ENCODE results near the gene UBR4. TPM values are rescaled to one million over a fixed set of nuclear protein-coding genes. Genes with fewer than 3 reads are reported as not detected.

The UBR4 gene
- total and polyA plus RNA-seq, 2 experiments from 2014 or later, result 140 to 175 TPM

- WGBS (ENCODE audit: low lambda C conversion rate, missing lambda C conversion rate), result 66% methylated on average over 5 of the region's 5 CpGs
Observed at GRCh38 chr1:19038096-19038495, 172.0 kb downstream of the UBR4 start.

GRCh38 chr1:19037659-19038058 lies 172.4 kb downstream of the UBR4 start:
- DNase-seq (ENCODE audit: low spot score), result no peak
- H3K4me3 ChIP-seq, result no peak overlapping the region
- no peak overlapping the region for H3K4me2 ChIP-seq
- H3K4me1 ChIP-seq (ENCODE audit: insufficient read depth), result peaks cover 6% of the 10 kb centered on the region
- no peak overlapping the region for H2AFZ ChIP-seq
- H3K27ac ChIP-seq, result no peak overlapping the region
- no peaks in the 10 kb centered on the region for H3K79me2 ChIP-seq
- H3K27me3 ChIP-seq, result no peaks in the 10 kb centered on the region
- no peaks in the 10 kb centered on the region for H4K20me1 ChIP-seq (ENCODE audit: insufficient read depth, poor library complexity, severe bottlenecking)
- 94% methylated on average over 4 of the region's 4 CpGs for WGBS (ENCODE audit: low lambda C conversion rate, missing lambda C conversion rate)
- H3K36me3 ChIP-seq (replicated peaks; ENCODE audit: insufficient read depth, low read depth), result no peaks in the 10 kb centered on the region
- TF ChIP-seq CTCF (IDR thresholded peaks at IDR 0.05; ENCODE audit: poor library complexity) (no peak), EZH2phosphoT487 (IDR thresholded peaks at IDR 0.05; ENCODE audit: low read depth, severe bottlenecking, unreplicated experiment) (no peak), EZH2 (IDR thresholded peaks at IDR 0.05; ENCODE audit: borderline replicate concordance) (no peak)
- H3K9me3 ChIP-seq (ENCODE audit: low read depth), result no peaks in the 10 kb centered on the region
- H3K9me2 ChIP-seq (replicated peaks; ENCODE audit: insufficient read depth), result no peaks in the 10 kb centered on the region

More at GRCh38 chr1:19038096-19038495, 172.0 kb downstream of the UBR4 start:
- Histone ChIP-seq H3K4me3 (no peak overlapping the region), H3K27me3 (no peaks in the 10 kb centered on the region), H3K79me2 (no peaks in the 10 kb centered on the region), H3K4me1 (ENCODE audit: insufficient read depth) (peaks cover 6% of the 10 kb centered on the region), H2AFZ (no peak overlapping the region), H3K4me2 (no peak overlapping the region), H3K36me3 (replicated peaks; ENCODE audit: insufficient read depth, low read depth) (no peaks in the 10 kb centered on the region), H3K27ac (no peak overlapping the region), H3K9me3 (ENCODE audit: low read depth) (no peaks in the 10 kb centered on the region), H4K20me1 (ENCODE audit: insufficient read depth, poor library complexity, severe bottlenecking) (no peaks in the 10 kb centered on the region), H3K9me2 (replicated peaks; ENCODE audit: insufficient read depth) (no peaks in the 10 kb centered on the region)
- TF ChIP-seq EZH2 (IDR thresholded peaks at IDR 0.05; ENCODE audit: borderline replicate concordance), result no peak
- no peak for TF ChIP-seq EZH2phosphoT487 (IDR thresholded peaks at IDR 0.05; ENCODE audit: low read depth, severe bottlenecking, unreplicated experiment)
- TF ChIP-seq CTCF (IDR thresholded peaks at IDR 0.05; ENCODE audit: poor library complexity), result no peak
- no peak for DNase-seq (ENCODE audit: low spot score)

- H3K36me3 ChIP-seq (replicated peaks; ENCODE audit: insufficient read depth, low read depth), result no peaks in the 10 kb centered on the region
- no peak for TF ChIP-seq CTCF (IDR thresholded peaks at IDR 0.05; ENCODE audit: poor library complexity)
- TF ChIP-seq EZH2 (IDR thresholded peaks at IDR 0.05; ENCODE audit: borderline replicate concordance), result no peak
- TF ChIP-seq EZH2phosphoT487 (IDR thresholded peaks at IDR 0.05; ENCODE audit: low read depth, severe bottlenecking, unreplicated experiment), result no peak
- H3K9me3 ChIP-seq (ENCODE audit: low read depth), result no peaks in the 10 kb centered on the region
- H3K4me2 ChIP-seq, result no peak overlapping the region
- H2AFZ ChIP-seq, result no peak overlapping the region
- no peak overlapping the region for H3K27ac ChIP-seq
- H3K4me1 ChIP-seq (ENCODE audit: insufficient read depth), result peaks cover 6% of the 10 kb centered on the region
- no peaks in the 10 kb centered on the region for H4K20me1 ChIP-seq (ENCODE audit: insufficient read depth, poor library complexity, severe bottlenecking)
- no peaks in the 10 kb centered on the region for H3K9me2 ChIP-seq (replicated peaks; ENCODE audit: insufficient read depth)
- H3K4me3 ChIP-seq, result no peak overlapping the region
- 89% methylated on average over 15 of the region's 15 CpGs for whole genome bisulfite sequencing (ENCODE audit: low lambda C conversion rate, missing lambda C conversion rate)
- DNase-seq (ENCODE audit: low spot score), result no peak
- H3K79me2 ChIP-seq, result no peaks in the 10 kb centered on the region
- no peaks in the 10 kb centered on the region for H3K27me3 ChIP-seq
Observed at GRCh38 chr1:19036813-19037605, 173.1 kb downstream of the UBR4 start.
